HG03565 (cell line): Measurements from ENCODE around the gene TEK.

ENCODE experiments used
- ATAC-seq: cut with Tn5 transposase; IDR thresholded peaks from one replicate; pipeline ENCODE4 v1.9.1; 2021; ENCODE audit warnings: mild to moderate bottlenecking, moderate library complexity; ENCODE audit not compliant: unreplicated experiment

TEK gene

DNA sequence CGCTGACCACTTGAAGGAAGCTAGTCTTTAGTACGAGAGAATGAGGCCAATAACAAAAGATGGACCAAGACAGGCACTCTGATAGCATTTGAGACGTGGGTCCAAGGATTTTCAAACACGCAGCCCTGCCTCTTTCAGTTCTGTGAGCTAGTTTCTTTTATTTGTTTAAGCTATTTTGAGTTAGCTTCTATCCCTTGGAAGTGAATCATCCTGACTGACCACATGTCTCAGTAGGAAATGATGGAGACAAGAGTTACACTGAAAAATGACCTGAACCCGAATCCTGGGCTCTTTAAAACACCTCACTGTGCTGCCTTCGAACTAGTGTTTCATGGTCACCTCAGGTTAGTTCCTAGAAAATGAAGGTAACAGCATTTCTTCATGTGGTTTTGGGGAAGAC lies 9.9 kb downstream of the TEK start:
- ATAC-seq, result no peak

- no peak for ATAC-seq
Measured at GRCh38 chr9:27124151-27124550, 15.1 kb downstream of the TEK start.

DNA sequence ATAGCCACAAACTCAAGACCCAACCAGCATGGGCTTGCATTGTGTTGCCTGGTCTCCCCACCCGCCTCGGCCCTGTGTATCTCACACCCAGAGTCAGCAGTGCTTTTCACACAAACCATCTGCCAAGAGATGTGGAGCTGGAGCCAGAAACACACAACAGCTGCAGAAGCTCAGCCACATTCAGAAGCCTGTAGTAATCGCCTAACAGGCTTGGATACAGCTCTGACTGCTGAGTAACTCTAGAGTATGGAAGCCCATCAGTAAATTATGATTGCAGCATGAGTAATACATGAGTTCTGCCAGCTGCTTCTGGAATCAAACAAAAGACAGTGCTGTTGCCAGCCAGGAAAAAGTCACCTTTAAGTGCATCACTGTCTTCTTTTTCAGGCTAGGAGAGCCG lies 16.0 kb downstream of the TEK start:
- no peak for ATAC-seq

- ATAC-seq, result no peak
Measured at GRCh38 chr9:27125936-27126335, 16.9 kb downstream of the TEK start.

DNA sequence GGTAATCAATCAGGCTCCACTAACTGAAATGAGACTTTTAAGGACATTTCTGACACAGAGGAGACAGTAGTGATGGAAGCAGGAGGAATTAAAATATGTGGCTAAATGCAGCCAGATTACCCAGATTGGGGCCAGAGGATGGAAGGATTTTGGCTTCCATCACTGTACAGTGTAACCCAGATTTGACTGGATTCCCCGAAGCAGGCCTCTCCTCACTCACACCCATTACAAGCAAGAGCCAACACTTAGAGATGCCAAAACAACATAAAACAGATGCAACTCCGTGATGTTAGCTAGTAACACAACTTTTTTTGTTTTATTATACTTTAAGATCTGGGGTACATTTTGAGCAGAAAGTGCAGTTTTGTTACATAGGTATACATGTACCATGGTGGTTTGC lies 17.6 kb downstream of the TEK start:
- no peak for ATAC-seq

DNA sequence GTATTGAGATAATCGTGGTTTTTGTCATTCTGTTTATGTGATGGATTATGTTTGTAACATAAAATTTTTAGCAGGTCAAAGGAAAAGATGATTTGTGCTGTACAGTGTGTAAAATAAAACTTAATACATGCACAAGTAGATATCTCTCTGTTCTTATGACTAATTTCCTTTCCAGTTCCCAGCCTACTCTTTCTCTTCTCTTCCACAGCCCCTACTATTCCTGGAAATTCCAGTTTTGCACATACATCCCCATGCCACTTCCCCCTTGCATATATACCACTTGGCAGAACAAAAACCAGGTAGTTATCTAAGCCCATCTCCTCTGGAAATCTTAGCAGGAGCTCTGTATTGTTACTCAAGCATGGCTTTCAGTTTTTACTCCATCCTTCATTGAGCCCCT lies 20.2 kb downstream of the TEK start:
- ATAC-seq, result no peak

DNA sequence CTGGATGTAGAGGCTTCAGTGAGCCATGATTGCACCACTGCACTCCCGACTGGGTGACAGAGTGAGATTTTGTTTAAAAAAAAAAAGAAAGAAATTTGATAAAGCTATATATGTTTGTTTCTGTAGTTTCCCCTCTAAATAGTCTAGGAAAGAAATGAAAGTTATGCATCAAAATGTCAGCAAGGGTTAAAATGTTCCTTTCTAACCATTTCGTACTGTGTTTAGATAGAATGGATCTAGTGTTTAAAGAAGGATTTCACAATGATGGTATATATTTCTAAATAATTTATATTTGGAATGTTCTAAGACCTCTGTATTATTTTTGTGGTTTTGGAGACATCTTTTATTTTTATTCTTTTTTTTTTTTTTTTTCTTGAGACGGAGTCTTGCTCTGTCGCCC lies 22.7 kb downstream of the TEK start:
- no peak for ATAC-seq

DNA sequence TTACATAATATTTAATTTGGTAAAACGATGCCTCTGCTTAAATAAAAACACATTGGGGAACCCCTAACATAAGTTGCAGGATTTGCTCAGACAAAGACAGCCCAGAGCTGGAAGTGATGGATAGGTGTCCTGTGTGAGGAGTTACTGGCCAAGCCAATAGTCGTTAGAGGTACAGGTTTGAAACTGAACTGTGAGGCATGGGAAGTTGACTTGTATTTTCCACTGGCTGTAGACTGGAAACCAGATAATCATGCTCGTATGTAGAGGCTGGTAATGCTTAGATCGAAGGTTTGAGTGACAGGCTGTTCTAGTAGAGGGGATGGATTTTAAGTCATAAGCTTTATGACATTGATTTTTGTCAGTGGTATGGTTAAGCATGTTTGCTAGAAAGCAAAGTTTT lies 24.8 kb downstream of the TEK start:
- no peak for ATAC-seq

DNA sequence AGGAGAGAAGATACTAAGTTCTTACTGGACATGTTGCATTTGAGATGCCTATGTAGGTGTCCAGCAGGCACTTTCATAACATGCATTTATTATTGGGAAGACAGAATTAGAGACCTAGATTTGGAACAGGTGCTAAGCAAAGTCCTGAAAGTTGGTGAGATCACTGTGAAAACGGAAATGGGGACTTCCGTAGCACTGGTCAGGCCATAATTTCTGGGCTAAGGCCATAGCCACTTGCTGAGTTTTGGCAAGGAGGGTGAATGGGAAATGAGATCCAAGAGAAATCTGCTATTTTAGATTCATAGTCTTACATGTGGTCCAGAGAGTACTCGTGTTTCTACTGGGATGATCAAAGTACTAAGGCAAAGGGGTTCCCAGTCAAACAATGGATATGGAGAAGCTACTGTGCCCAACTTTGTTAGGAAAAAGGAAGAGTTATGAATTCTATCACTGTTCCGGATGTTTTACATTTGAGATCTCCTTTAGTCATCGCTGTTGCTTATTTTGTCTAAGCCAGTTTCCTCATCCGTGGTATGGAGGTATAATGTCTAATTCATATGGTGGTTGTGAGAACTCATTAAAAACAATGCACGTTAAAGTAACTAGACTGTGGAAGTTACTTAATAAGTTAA lies 33.4 kb downstream of the TEK start:
- ATAC-seq, result no peak

- ATAC-seq, result no peak
Measured at GRCh38 chr9:27145143-27145542, 36.1 kb downstream of the TEK start.

- no peak for ATAC-seq
Measured at GRCh38 chr9:27149651-27150050, 40.6 kb downstream of the TEK start.

DNA sequence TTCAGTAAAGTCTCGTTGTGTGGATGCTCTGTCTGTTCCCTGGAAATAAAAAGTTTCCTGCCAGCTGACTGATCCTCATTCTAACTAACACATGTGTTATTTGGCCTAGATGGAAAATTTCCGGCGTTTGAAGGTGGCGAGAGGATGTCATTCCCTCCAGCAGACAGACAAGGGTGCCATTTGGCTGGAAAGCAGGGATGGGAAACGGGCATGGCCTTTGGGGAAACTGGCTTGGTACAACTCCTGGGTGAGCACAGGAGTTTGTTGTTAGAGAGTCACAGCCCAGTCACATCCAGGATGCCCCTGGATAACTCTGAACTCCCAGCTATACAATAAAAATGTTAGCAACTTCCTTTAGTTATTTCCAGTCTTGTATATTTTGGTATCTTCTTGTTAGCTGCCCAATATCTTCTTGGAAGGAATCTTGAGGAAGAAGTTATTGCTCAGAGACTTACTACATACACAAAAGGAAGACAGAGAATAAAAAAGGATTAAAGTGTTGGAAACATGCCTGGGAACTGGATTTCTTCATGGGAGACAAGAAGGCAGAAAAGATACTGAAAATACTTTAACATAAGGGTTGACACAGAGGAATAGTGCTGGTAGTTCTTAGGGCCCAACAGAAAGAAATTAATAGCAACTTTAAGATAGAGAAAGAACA lies 41.9 kb downstream of the TEK start:
- no peak for ATAC-seq

GRCh38 chr9:27151693-27152404 lies 42.8 kb downstream of the TEK start:
- ATAC-seq, result no peak

GRCh38 chr9:27152405-27152718 lies 43.3 kb downstream of the TEK start:
- ATAC-seq, result no peak

GRCh38 chr9:27154908-27155307 lies 45.9 kb downstream of the TEK start:
- no peak for ATAC-seq

- ATAC-seq, result no peak
Measured at GRCh38 chr9:27157097-27157496, 48.1 kb downstream of the TEK start.

- ATAC-seq, result no peak
Measured at GRCh38 chr9:27157736-27158135, 48.7 kb downstream of the TEK start.

GRCh38 chr9:27160636-27161035 lies 51.6 kb downstream of the TEK start:
- ATAC-seq, result no peak

DNA sequence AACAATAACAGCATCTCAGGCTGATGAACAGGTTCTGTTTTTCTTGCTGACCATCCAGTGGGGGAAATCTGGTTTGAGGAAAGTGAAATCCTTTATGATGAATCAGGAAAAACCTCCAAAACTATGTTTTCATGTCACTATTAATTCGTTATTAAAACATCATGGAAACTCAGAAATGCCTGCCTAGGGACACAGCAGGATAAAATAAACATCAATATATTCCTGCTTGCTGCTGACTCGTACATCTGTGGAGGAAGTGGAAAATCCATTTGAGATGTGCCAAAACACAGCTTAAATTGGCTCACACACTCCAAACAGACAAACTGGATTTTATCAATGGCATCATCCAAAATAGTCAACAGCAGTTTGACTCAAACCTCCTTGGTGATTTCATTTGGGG lies 53.0 kb downstream of the TEK start:
- no peak for ATAC-seq

DNA sequence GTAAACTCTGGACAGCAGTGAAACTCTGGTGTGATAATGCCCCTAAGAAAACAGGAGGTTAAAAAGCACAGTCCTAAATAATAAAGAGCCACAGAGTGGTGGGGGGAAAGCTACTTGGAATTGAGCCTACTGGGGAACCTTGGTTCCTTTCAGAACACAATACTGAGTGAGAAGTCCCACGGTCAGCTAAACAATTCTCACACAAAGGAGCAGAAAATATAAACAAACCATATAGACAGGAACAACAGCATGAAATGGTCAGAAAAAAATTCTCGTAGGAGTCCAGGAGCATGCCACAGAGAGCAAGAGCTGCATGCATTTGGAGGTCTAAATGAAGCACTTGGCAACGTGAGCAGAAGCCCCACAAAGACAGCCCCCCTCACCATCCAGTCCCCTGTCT lies 56.0 kb downstream of the TEK start:
- no peak for ATAC-seq

GRCh38 chr9:27165670-27166069 lies 56.6 kb downstream of the TEK start:
- no peak for ATAC-seq

DNA sequence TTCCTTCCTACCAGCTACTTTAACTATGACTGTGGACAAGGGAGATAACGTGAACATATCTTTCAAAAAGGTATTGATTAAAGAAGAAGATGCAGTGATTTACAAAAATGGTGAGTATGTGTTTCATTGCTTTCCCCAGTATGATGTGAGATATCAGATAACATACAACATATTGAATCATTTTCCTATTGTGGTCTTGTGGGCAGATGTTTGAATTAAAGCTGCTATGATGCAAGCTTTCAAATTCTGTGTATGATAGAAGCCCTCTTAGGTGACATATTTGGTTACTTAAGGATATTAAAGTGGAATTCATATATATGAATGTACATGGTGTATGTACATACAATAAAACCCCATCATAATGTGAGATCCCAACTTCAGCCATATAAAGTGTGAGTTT lies 59.5 kb downstream of the TEK start:
- no peak for ATAC-seq

- ATAC-seq, result no peak
Measured at GRCh38 chr9:27168951-27169350, 59.9 kb downstream of the TEK start.
